GM23338 (cell line): ENCODE results near the gene LYPD4. TPM values are rescaled to one million over a fixed set of nuclear protein-coding genes. Genes with fewer than 3 reads are reported as not detected.

Source experiments
- ATAC-seq: fragments of 200-7000 bp; cut with Tn5 transposase; 3 replicates; pipeline ENCODE4 v1.9.1; 2020
- DNase-seq: peaks from one replicate; pipeline ENCODE4 v3.0.0-alpha.2; 2015; ENCODE audit warnings: low spot score
- H2AFZ ChIP-seq: fragments of 200-600 bp; sonication (generic); 2 replicates; pipeline ENCODE4 v1.8.0; 2016; ENCODE audit warnings: antibody characterized with exemption, mild to moderate bottlenecking, moderate library complexity
- H3F3A ChIP-seq: fragments of 200-600 bp; sonication (generic); replicated peaks from 2 replicates; pipeline ENCODE4 v1.8.0; 2017; ENCODE audit warnings: antibody characterized with exemption, mixed run types, low read depth
- H3K27ac ChIP-seq: fragments of 200-600 bp; sonication (generic); 2 replicates; pipeline ENCODE4 v1.6.1; 2016; ENCODE audit warnings: low read depth
- H3K27me3 ChIP-seq: fragments of 200-600 bp; sonication (generic); 2 replicates; pipeline ENCODE4 v1.8.0; 2016; ENCODE audit warnings: mild to moderate bottlenecking, mixed run types, moderate library complexity; ENCODE audit not compliant: insufficient read depth
- H3K36me3 ChIP-seq: fragments of 200-600 bp; sonication (generic); 2 replicates; pipeline ENCODE4 v1.8.0; 2016; ENCODE audit warnings: mild to moderate bottlenecking; ENCODE audit not compliant: insufficient read depth
- H3K4me1 ChIP-seq: fragments of 200-600 bp; sonication (generic); 2 replicates; pipeline ENCODE4 v1.8.0; 2016; ENCODE audit warnings: mild to moderate bottlenecking, moderate library complexity; ENCODE audit not compliant: insufficient read depth
- H3K4me2 ChIP-seq: fragments of 200-600 bp; sonication (generic); 2 replicates; pipeline ENCODE4 v1.7.1; 2017; ENCODE audit warnings: mixed run types
- H3K4me3 ChIP-seq: fragments of 200-600 bp; sonication (generic); 2 replicates; pipeline ENCODE4 v1.6.1; 2016; ENCODE audit warnings: mixed run types
- H3K79me2 ChIP-seq: fragments of 200-600 bp; sonication (generic); replicated peaks from 2 replicates; pipeline ENCODE4 v1.8.0; 2017; ENCODE audit warnings: mild to moderate bottlenecking; ENCODE audit not compliant: insufficient read depth
- H3K9me2 ChIP-seq: fragments of 200-600 bp; sonication (generic); 2 replicates; pipeline ENCODE4 v1.8.0; 2017; ENCODE audit not compliant: insufficient read depth
- H4K20me1 ChIP-seq: fragments of 200-600 bp; sonication (generic); replicated peaks from 2 replicates; pipeline ENCODE4 v1.8.0; 2017; ENCODE audit warnings: mild to moderate bottlenecking; ENCODE audit not compliant: insufficient read depth
- H3K27ac Mint-ChIP-seq: 2 replicates; pipeline ENCODE4 v1.8.0; 2020; ENCODE audit warnings: inconsistent platforms, mild to moderate bottlenecking, moderate library complexity, mixed read lengths
- H3K27me3 Mint-ChIP-seq: 3 replicates; pipeline ENCODE4 v1.8.0; 2022; ENCODE audit warnings: low read depth, mild to moderate bottlenecking, moderate library complexity, mixed read lengths, inconsistent platforms; ENCODE audit not compliant: insufficient read depth, poor library complexity
- H3K36me3 Mint-ChIP-seq: 3 replicates; pipeline ENCODE4 v1.8.0; 2021; ENCODE audit warnings: low read depth, mild to moderate bottlenecking, inconsistent platforms, moderate library complexity, mixed read lengths
- H3K4me1 Mint-ChIP-seq: 3 replicates; pipeline ENCODE4 v1.8.0; 2020; ENCODE audit warnings: mild to moderate bottlenecking, inconsistent platforms, mixed read lengths
- H3K4me3 Mint-ChIP-seq: 3 replicates; pipeline ENCODE4 v1.8.0; 2021; ENCODE audit warnings: moderate library complexity, mild to moderate bottlenecking, inconsistent platforms, mixed read lengths
- H3K9me3 Mint-ChIP-seq: 3 replicates; pipeline ENCODE4 v1.8.0; 2020; ENCODE audit warnings: moderate library complexity, mild to moderate bottlenecking, inconsistent platforms, mixed read lengths
- CTCF ChIP-seq, 2 experiments: fragments of 200-600 bp in 1 of 2; sonication (generic) in 1 of 2; conservative IDR thresholded peaks; 2 replicates each; pipeline versions ENCODE4 v1.5.1 to v1.6.1; 2016 to 2017; ENCODE audit warnings: antibody characterized with exemption in 2 of 2, low read depth in 2 of 2, mild to moderate bottlenecking in 2 of 2, moderate library complexity in 1 of 2
- ETS1 ChIP-seq: IDR thresholded peaks from 2 replicates; pipeline ENCODE4 v1.6.1; 2016; ENCODE audit warnings: antibody characterized with exemption
- EZH2 ChIP-seq: fragments of 200-600 bp; sonication (generic); IDR thresholded peaks from one replicate; pipeline ENCODE4 v1.8.0; 2017; ENCODE audit warnings: antibody characterized with exemption, mild to moderate bottlenecking, low read depth; ENCODE audit not compliant: unreplicated experiment
- EZH2phosphoT487 ChIP-seq: fragments of 200-600 bp; sonication (generic); IDR thresholded peaks from one replicate; pipeline ENCODE4 v1.8.1; 2018; ENCODE audit warnings: antibody characterized with exemption; ENCODE audit not compliant: unreplicated experiment
- JUNB ChIP-seq: IDR thresholded peaks from one replicate; pipeline ENCODE4 v1.6.1; 2016; ENCODE audit warnings: antibody characterized with exemption; ENCODE audit not compliant: unreplicated experiment
- NANOG ChIP-seq: IDR thresholded peaks from 2 replicates; pipeline ENCODE4 v1.6.1; 2016; ENCODE audit warnings: antibody characterized with exemption, borderline replicate concordance
- POLR2AphosphoS5 ChIP-seq: IDR thresholded peaks from 2 replicates; pipeline ENCODE4 v1.6.1; 2016; ENCODE audit warnings: antibody characterized with exemption, low read depth
- STAT1 ChIP-seq: IDR thresholded peaks from one replicate; pipeline ENCODE4 v1.6.1; 2016; ENCODE audit warnings: antibody characterized with exemption; ENCODE audit not compliant: unreplicated experiment
- ZNF114 ChIP-seq: fragments of 250-450 bp; sonication (Bioruptor Pico); IDR thresholded peaks from 2 replicates; pipeline ENCODE4 v1.5.0; 2020; ENCODE audit warnings: mild to moderate bottlenecking, moderate library complexity
- ZNF462 ChIP-seq: fragments of 250-450 bp; sonication (Bioruptor Pico); IDR thresholded peaks from 2 replicates; pipeline ENCODE4 v1.5.0; 2020; ENCODE audit warnings: mild to moderate bottlenecking, moderate library complexity
- polyA plus RNA-seq: library from polyadenylated mRNA; unstranded; fragments of >200 nt; fragmentation: Nextera tagmentation; extraction: Ambion mirVana; gene quantifications from 2 replicates; pipeline ENCODE4 v1.2.1, GENCODE V29; 2016
- total RNA-seq: library from RNA; depleted of rRNA; stranded (reverse); fragments of >200 nt; shearing (Covaris generic); gene quantifications from 2 replicates; pipeline ENCODE4 v1.2.3, GENCODE V29; 2014

The LYPD4 gene
- total and polyA plus RNA-seq, 2 experiments from 2014 or later = not detected

- TF ChIP-seq NANOG (no peak), ZNF114 (CRISPR knock-in tag) (no peak), ETS1 (no peak)
These were observed 18.0 kb upstream of the LYPD4 start (continued) for GRCh38 chr19:41862445-41862986.

GRCh38 chr19:41861846-41862245 lies 17.4 kb upstream of the LYPD4 start:
- Histone ChIP-seq H3K27me3 (no peaks in the 10 kb centered on the region), H3K9me2 (no peaks in the 10 kb centered on the region), H3K79me2 (peaks cover 66% of the 10 kb centered on the region), H3F3A (peaks cover 58% of the 10 kb centered on the region), H4K20me1 (peaks cover 53% of the 10 kb centered on the region), H3K4me2 (peak overlapping the region; percentile 99), H3K4me3 (peak overlapping the region; percentile 69), H3K36me3 (peaks cover 56% of the 10 kb centered on the region), H3K27ac (peak overlapping the region; percentile 98), H2AFZ (no peak overlapping the region), H3K4me1 (peaks cover 41% of the 10 kb centered on the region)
- Mint-ChIP-seq H3K9me3 (peaks cover 3% of the 10 kb centered on the region; the same call in 1 of the 3 replicates), H3K4me1 (peaks cover 42% of the 10 kb centered on the region), H3K27ac (peak overlapping the region; percentile 83; the same call in 1 of the 2 replicates), H3K27me3 (peaks cover 28% of the 10 kb centered on the region), H3K36me3 (peaks cover 65% of the 10 kb centered on the region), H3K4me3 (peak overlapping the region; percentile 85)
- TF ChIP-seq ZNF462 (no peak), POLR2AphosphoS5 (no peak), STAT1 (no peak), EZH2 (no peak), JUNB (no peak), CTCF (conservative IDR thresholded peaks at IDR 0.05; ENCODE audit: low read depth in 2 of 2) (no peak), EZH2phosphoT487 (no peak)
- no peak for DNase-seq
- ATAC-seq = no peak
